Measurements from ENCODE around the gene FAAH.

DNA sequence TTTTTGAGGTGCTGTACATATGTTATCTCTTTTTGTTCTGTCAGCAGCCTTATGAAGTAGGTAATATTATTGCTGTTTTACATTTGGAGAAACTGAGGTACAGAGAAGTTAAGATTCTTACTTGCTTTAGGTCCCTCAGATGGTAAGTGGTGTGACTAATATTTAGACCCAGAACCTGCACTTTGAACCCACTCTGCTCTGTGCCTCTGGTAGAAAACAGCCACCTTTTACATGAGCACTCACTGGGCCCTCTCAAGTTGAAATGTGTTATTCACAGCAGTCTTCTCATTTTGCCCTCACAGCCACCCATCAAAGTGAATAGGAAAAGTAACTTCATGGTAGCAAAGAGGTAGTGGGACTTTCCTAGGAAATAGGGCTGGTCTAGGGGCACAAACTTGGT lies 48.8 kb upstream of the FAAH start:
- TF ChIP-seq ESRRA (CRISPR knock-in tag; IDR thresholded peaks at IDR 0.05; ENCODE audit: low read depth) (no peak), EZH2 (conservative IDR thresholded peaks at IDR 0.05; ENCODE audit: low read depth, low read length) (no peak), NFE2L2 (IDR thresholded peaks at IDR 0.05; ENCODE audit: low read length) (no peak), U2AF2 (IDR thresholded peaks at IDR 0.05; ENCODE audit: low read depth, low read length) (no peak), NFKBIZ (CRISPR knock-in tag; IDR thresholded peaks at IDR 0.05) (no peak), POLR2A (IDR thresholded peaks at IDR 0.05; ENCODE audit: insufficient read depth in 1 of 2, low read depth in 2 of 2, low read length in 2 of 2) (no peak), ZNF777 (CRISPR knock-in tag; IDR thresholded peaks at IDR 0.05) (no peak), ZNF512B (CRISPR knock-in tag; IDR thresholded peaks at IDR 0.05; ENCODE audit: borderline replicate concordance) (no peak), ZMAT3 (CRISPR knock-in tag; conservative IDR thresholded peaks at IDR 0.05) (no peak), CTCF (CRISPR knock-in tag; IDR thresholded peaks at IDR 0.05) (no peak), FOXK1 (CRISPR knock-in tag; IDR thresholded peaks at IDR 0.05; ENCODE audit: borderline replicate concordance, low read depth) (no peak), DMTF1 (CRISPR knock-in tag; IDR thresholded peaks at IDR 0.05) (no peak)
